HG02623 (cell line): ENCODE results near the gene CDH23.

Experiments
- ATAC-seq: cut with Tn5 transposase; IDR thresholded peaks from one replicate; pipeline ENCODE4 v1.9.1; 2021; ENCODE audit warnings: moderate library complexity; ENCODE audit not compliant: unreplicated experiment

The CDH23 gene

GRCh38 chr10:71648254-71648932 lies 251.7 kb downstream of the CDH23 start:
- ATAC-seq = no peak

DNA sequence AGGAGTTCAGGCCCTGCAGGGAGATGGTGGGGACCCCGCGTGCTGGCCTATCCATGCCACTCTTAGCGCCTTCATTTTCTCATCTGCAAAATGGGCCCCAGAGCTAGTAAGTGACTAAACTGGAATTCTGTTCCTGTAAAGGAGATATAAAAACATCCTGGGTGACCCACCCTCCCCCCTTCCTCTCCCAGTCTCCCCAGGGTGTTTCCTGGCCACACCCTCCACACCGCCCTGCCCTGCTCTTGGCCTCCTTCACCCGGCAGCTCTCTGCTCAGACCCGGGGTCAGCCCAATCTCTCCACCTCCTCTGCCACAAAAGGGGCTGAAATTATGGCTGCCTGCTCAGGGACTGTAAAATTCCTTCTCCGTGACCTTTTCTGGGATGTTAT lies 252.2 kb downstream of the CDH23 start:
- no peak for ATAC-seq

- no peak for ATAC-seq
Observed at GRCh38 chr10:71649631-71650030, 252.9 kb downstream of the CDH23 start.

DNA sequence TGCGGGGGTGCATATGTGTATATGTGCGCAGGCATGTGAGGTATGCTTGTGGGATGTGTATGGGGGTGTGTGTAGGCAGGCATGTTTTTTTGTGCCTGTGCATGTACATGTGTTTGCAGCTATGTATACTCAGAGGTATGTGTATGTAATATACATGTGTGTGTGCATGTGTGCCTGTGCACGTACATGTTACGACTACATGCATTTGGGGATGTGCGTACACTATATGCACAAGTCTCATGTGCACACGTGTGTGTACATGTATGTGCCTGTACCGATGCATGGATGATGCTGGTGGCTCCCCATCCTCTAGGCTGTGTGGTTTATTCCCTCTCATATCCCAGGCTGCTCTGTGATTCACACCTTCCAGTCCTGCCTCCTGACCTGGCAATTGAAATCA lies 253.7 kb downstream of the CDH23 start:
- no peak for ATAC-seq

GRCh38 chr10:71651428-71651827 lies 254.7 kb downstream of the CDH23 start:
- no peak for ATAC-seq

DNA sequence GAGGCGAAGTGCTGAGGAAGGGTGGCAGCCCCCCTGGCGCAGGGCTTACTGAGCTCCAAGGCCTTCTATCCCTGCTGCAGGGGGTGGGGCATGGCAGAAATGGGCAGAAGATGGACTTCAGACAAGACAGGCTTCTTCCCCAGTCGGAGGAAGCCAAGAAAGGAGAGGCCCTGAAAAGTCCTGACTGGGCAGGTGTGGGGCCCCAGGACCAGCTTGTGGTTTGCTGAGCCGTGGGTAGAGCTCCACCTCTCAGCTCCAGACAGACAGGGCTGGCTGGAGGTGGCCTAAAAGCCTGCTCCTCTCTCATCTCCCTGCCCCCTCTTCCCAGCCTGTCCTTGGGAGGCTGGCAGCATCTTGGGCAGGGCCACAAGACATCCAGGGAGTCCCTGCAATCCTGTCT lies 255.2 kb downstream of the CDH23 start:
- no peak for ATAC-seq

- ATAC-seq = no peak
Observed at GRCh38 chr10:71653044-71653443, 256.3 kb downstream of the CDH23 start.

GRCh38 chr10:71656220-71656619 lies 259.5 kb downstream of the CDH23 start:
- no peak for ATAC-seq

DNA sequence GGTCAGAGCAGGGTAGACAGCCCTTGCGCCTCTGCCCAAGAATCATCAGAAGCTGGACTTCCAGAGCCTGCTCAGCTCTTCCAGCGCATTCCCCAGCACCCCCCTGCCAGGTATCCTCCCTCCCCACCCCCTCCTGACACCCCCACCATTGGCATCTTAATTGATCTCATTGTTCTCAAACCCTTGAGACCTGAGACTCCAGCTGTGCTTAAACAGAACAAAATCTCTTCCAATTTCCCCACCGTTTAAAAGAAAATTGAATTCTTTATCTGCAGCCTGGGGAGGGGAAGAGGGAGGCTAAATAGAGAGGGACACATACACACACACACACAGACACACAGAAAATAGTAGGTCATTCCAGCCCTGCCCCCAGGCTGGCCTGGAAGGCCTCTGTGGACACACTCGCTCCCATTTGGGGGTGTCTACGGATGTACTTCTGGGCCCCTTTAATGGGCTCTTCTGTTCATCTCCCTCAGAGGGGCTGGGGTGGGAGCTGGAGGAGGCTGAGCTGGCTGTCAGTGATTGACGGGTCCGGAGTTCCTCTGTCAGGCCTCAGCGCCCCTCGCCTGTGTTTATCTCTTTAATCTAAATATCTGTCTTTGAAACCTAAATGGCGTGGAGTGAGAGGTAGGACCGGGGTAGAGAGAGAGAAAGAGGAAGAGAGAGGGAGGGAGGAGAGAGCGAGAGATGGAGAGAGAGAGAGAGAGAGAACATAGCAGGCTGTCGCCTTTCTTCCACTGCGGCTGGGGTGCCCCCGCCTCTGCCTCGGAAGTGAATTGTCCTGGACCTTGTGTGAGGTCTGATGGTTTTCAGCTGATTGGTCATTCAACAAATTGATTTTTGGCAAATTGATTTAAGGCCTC lies 261.1 kb downstream of the CDH23 start:
- no peak for ATAC-seq

- ATAC-seq = no peak
Observed at GRCh38 chr10:71658467-71658745, 261.7 kb downstream of the CDH23 start.

GRCh38 chr10:71659111-71659634 lies 262.5 kb downstream of the CDH23 start:
- ATAC-seq = no peak

DNA sequence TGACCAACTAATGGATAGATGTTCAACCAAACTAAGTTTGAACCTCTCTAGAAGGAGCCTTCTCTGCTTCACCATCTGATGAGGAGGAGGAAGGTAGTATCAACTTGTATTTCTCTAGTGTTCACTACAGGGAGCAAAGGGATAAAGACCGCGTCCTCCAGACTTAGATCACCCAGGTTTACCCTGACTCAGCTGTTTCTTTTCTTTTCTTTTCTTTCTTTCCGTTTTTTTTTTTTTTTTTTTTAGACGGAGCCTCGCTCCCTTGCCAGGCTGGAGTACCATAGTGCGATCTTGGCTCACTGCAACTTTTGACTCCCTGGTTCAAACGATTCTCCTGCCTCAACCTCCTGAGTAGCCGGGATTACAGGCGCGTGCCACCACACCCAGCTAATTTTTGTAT lies 263.0 kb downstream of the CDH23 start:
- ATAC-seq = no peak

GRCh38 chr10:71660313-71660712 lies 263.6 kb downstream of the CDH23 start:
- no peak for ATAC-seq

- ATAC-seq = no peak
Observed at GRCh38 chr10:71661060-71661622, 264.4 kb downstream of the CDH23 start.

- ATAC-seq = no peak
Observed at GRCh38 chr10:71661779-71662336, 265.1 kb downstream of the CDH23 start.

- no peak for ATAC-seq
Observed at GRCh38 chr10:71663311-71663710, 266.6 kb downstream of the CDH23 start.

GRCh38 chr10:71664585-71664984 lies 267.9 kb downstream of the CDH23 start:
- ATAC-seq = no peak

DNA sequence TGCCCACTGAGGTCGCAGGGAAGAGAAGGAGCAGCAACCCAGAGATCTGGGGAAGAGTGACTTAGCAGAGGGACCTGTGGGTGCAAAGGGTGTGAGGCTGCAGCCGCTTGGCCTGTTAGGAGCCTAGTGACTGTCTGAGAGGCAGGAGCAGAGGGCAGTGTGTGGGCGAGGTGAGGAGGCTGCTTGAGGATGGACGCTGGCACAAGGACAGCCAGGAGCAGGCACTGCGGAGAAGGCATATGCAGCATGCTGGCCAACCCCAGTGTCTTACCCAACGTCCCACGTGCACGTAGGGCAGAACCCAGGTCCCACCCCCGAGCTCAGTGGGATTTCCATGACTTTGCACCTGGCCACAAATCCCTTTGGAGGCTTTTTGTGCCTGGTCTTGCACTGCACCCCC lies 268.7 kb downstream of the CDH23 start:
- no peak for ATAC-seq

DNA sequence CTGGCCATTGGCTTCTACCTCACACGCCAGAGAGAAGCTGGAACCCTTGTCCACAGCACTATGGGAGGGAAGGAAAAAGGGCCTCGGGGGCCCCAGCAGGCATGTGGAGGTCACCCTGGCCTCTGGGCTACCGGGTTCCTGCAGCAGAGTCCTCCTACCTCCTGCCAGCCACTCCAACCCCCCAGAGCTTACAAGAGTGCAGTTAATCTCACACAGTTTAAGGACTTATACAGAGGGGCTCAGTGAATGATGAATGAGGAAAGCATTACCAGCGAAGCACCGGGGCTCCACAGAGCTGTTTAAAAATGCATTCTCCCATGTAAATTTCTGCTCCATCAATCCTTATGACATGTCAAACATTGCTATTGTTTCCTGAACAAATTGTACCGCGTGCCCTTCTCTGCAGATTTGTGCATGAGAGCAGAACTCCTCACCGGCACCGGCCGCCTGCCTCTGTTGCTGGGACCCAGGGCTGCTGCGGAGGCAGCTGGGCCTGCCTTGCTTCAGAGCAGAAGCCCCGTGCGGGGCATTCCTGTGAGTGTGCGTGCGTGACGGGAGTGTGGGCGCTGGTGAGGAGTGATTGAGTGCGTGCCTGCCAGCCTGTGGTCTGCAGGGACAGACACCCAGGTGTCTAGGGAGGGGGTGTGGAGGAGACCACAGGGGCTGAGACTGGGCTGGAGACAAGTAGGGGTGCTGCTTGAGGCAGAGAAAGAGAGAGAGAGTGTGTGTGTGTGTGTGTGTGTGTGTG lies 270.1 kb downstream of the CDH23 start:
- no peak for ATAC-seq

DNA sequence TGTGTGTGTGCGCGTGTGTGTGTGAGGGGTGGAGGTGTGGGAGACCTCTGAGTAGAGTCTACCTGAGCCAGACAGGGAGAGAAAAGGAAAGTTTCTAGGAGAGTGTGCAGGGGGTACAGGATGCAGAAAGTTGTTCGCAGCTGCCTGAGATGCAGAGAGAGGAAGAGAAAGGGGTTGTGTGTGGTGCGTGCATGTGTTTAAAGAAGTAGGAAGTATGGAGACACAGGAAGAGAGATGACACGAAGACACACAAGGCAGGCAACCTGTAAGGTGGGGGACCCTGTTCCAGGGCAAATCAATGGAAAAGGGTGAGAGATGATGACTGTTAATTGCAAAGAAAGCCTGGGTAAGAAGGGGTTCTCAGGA lies 270.6 kb downstream of the CDH23 start:
- no peak for ATAC-seq
